GM19239 (cell line): ENCODE results near the gene TRIM38.
"Not testable (repeated sequence)": the region's sequence is repeated elsewhere in the genome, so short reads cannot be mapped to it uniquely, and the experiment has no call there.

Source experiments
- DNase-seq: peaks from one replicate; pipeline ENCODE4 v3.0.0; 2011; ENCODE audit warnings: low spot score; ENCODE audit not compliant: insufficient read length
- FAIRE-seq: peaks from 2 replicates; lab custom pipeline; 2011; peaks lifted over from hg19 to GRCh38; lab: Jason Lieb, UNC

TRIM38 gene

GRCh38 chr6:26000366-26001144 lies 38.0 kb downstream of the TRIM38 start:
- FAIRE-seq, result no peak
- no peak for DNase-seq

DNA sequence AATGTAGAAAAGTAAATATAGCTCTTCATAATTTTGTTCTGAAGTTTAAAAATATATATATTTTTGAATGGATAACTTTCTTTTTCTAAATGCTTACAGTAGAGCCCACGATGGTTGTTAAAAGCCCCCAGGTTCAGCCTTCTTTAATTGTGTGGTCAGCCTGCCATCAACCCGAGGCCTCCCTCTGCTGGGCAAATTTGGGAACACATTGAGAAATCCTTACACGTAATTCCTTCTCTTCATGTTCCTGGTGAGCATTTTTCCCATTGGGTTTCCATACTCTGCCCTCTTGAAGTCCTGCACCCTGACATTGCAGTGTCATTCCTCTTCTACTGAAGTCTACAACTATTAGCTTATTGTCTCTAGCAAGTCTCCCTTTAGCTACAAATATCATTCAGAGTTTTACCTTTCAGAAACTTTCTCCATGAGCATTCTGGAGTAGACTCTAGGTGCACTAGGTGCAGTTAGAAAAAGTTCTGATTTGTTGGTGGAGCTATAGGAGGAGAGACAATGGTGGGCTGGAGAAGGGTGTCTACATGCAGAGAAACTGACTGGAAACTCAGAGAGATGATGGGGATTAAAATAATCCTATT lies 40.6 kb downstream of the TRIM38 start:
- DNase-seq (no peak), FAIRE-seq (peak; percentile 83)

DNA sequence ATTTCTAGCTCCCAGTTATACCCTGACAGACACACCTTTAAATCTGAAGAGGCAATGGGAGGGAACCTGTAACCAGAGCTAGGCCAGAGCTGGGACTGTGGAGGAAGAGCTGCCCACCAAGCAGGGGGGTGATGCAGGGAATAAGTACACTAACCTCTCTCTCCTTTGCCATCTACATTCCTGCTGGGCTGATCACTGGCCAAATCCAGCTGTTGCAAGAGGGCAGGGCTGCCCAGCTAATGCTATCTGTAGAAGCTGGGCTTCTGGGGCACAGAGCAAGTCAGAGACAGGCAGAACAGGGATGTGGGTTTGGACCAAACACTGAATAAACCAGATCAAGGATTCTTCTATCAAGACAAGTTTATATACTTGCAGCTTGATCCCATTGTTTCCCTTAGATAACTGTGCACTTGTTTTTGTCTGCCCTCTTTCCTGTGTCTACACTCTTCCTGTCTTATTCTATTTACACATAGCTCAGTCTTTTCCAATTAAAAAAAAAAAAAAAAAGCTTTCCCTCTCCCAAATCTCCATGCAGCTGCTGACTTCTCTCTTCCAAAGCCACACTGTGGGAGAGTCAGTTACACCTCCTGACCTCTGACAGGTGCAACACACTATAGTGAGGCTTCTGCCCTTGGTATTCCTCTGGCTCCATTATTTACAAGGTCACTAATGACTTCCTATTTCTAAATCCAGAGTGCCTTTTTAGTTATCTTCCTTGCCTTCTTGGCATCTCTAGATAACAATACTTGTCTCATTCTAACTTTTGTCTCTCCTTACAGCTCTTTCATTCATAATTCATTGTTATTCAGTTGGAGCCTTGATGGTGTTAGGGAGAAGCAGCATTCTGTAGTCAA lies 43.7 kb downstream of the TRIM38 start:
- FAIRE-seq (no peak), DNase-seq (no peak)

GRCh38 chr6:26006940-26007305 lies 44.3 kb downstream of the TRIM38 start:
- not testable (repeated sequence) for DNase-seq
- peak; percentile 68 for FAIRE-seq

GRCh38 chr6:26008470-26008869 lies 45.9 kb downstream of the TRIM38 start:
- FAIRE-seq, result no peak
- no peak for DNase-seq

GRCh38 chr6:26009817-26010216 lies 47.2 kb downstream of the TRIM38 start:
- no peak for DNase-seq
- FAIRE-seq, result no peak

DNA sequence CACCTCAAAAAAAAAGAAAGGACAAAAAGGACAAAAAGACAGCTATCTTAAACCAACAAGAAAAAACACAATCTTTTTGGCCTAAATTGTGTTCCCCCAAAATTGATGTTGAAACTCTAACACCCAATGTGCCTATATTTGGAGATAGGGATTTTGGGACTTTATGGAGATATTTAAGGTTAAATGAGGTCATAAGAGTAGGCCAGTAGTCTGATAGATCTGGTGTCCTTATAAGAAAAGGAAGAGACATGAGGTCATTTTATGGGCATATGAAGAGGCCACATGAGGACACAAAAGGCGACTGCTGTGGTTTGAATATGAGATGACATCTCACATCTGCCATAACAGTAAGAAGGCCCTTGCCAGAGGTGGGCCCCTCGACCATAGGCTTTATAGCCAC lies 49.5 kb downstream of the TRIM38 start:
- FAIRE-seq, result no peak
- no peak for DNase-seq

- FAIRE-seq, DNase-seq: not testable (repeated sequence)
These were observed 51.8 kb downstream of the TRIM38 start for GRCh38 chr6:26014386-26014785.

GRCh38 chr6:26016245-26016962 lies 53.8 kb downstream of the TRIM38 start:
- DNase-seq (no peak), FAIRE-seq (no peak)

- FAIRE-seq, result no peak
- DNase-seq, result no peak
These were observed 54.5 kb downstream of the TRIM38 start for GRCh38 chr6:26016963-26017631.

DNA sequence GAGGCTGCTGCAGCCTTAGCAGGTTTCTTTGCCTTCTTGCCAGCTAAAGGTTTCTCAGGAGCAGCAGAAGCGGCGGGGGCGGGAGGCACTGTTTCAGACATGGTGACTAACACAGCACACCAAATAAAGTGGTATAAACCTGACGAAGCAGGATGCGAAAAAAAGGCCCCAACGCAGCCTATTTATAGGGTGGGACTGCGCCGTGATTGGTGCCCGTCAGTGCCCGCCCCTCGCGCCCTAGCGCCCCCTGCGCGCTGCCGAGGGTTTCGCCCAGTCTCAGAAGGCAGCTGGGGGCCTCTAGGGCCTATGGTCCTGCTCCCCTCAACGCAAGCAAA lies 55.0 kb downstream of the TRIM38 start:
- no peak for DNase-seq

GRCh38 chr6:26019261-26019830 lies 56.7 kb downstream of the TRIM38 start:
- no peak for FAIRE-seq
- no peak for DNase-seq

More for the DNA sequence above, 55.0 kb downstream of the TRIM38 start:
- no peak for FAIRE-seq

GRCh38 chr6:26019967-26020328 lies 57.3 kb downstream of the TRIM38 start:
- no peak for DNase-seq
- no peak for FAIRE-seq

DNA sequence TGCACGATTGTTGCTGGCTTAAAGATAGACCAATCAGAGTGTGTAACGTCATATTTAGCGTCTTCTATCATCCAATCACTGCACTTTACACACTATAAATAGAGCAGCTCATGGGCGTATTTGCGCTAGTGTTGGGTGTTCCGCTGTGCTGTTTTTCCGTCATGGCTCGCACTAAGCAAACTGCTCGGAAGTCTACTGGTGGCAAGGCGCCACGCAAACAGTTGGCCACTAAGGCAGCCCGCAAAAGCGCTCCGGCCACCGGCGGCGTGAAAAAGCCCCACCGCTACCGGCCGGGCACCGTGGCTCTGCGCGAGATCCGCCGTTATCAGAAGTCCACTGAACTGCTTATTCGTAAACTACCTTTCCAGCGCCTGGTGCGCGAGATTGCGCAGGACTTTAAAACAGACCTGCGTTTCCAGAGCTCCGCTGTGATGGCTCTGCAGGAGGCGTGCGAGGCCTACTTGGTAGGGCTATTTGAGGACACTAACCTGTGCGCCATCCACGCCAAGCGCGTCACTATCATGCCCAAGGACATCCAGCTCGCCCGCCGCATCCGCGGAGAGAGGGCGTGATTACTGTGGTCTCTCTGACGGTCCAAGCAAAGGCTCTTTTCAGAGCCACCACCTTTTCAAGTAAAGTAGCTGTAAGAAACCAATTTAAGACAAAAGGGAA lies 57.9 kb downstream of the TRIM38 start:
- peak; percentile 48 for DNase-seq
- FAIRE-seq, result no peak

DNA sequence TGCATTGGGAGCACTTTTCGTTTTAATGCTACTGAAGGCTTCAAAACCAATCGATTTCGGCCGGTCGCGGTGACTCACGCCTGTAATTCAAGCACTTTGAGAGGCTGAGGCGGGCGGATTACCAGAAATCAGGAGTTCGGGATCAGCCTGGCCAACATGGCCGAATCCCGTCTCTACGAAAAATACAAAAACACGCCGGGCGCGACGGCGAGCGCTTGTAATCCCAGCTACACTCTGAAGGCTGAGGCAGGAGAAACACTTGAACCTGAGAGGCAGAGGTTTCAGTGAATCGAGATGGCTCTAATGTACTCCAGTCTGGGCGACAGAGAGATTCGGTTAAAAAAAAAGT lies 58.4 kb downstream of the TRIM38 start:
- FAIRE-seq (no peak), DNase-seq (no peak)

DNA sequence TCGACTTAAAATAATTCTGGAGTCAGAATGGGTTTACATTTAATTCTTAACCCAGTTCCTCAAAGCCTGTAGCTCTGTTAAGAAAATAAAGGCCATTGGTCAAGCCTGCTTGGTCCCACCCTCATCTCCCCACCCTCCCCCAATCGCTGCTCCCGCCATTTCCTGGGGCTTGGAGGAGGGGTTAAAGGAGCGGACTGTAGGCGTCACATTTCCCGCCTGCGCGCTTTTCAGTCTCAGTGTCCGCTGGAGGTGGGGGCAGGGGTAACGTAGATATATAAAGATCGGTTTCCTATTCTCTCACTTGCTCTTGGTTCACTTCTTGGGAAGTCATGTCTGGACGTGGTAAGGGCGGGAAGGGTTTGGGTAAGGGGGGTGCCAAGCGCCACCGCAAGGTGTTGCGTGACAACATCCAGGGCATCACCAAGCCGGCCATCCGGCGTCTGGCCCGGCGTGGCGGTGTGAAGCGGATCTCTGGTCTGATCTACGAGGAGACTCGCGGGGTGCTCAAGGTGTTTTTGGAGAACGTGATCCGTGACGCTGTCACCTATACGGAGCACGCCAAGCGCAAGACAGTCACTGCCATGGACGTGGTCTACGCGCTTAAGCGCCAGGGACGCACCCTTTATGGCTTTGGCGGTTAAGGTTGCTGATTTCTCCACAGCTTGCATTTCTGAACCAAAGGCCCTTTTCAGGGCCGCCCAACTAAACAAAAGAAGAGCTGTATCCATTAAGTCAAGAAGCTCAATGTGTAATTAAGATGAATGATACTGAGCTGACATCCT lies 58.9 kb downstream of the TRIM38 start:
- FAIRE-seq (peak; percentile 90), DNase-seq (no peak)

DNA sequence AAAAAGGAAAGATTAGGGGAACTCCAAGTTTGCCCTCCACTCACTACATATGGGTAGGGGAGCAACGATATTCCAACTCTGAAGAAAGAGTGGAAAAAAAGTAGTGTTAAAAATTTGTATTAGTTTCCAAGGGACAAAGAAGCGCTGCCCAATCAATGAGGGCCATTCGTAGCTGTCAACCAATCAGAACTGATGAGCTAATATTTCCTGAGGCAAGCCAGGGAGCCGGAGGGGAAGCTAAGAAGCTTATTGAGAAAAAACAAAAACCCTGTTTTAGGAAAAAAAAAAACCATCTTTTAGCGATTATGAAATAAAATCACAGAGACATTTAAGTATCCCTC lies 59.5 kb downstream of the TRIM38 start:
- peak; percentile 49 for FAIRE-seq
- DNase-seq, result no peak

GRCh38 chr6:26022737-26023136 lies 60.1 kb downstream of the TRIM38 start:
- DNase-seq (no peak), FAIRE-seq (no peak)

DNA sequence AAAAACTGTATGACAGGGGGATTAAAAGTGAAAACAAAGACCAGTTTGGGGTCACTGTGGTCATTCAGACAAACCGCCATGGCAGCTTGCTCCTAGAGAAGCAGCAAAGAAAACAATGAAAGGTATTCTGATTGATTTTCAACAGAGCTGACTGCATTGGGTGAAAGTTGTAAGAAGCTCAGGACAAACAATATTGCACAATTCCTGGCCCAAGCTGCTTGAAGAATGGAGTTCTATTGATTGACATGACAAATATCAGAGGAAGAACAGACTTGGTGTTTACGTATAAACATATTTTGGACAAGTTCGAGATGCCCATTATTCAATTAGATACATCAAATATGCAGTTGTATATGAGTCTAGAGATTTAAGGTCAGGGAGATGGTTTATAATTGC lies 62.0 kb downstream of the TRIM38 start:
- DNase-seq, result no peak
- FAIRE-seq, result no peak
